ENCODE results near the gene TTC9B.

Gene TTC9B

DNA sequence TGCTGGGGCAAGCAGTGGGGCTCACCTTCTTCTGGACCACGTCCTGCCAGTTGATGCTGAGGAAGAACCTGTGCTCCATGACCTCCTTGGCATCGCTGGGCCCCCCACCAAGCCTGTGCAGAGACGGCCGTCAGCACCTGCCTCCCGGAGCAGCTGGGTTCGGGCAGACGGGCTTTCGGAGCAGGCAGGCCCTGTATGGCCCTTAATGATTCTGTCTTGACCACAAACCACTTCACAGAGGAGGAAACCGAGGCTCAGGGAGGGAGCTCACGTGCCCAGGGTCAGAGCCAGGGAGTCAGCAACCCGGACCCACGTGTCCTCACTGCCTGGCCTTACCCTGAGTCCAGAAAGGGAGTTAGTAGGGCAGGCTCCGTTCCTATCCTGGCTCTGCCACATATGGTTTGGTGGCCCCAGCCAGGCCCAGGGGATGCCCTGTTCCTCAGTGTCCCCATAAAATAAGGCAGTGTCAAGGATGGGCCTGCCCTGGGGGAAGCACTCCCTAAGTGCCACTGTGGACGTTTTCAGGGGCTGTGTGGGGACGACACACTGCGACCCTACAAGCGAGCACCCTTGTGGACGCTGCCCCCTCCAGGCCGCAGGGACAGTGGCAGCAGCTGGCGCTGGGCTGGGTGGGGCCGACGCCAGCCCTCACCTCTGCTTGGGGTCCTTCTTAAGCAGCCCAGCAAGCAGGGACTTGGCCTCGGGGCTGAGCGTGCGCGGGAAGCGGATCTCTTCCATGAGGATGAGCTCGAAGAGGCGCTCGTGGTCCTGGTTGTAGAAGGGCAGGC lies 17.2 kb upstream of the TTC9B start:
- Histone ChIP-seq H3K4me3 (replicated peaks; ENCODE audit: insufficient read depth, low read length) (no peak overlapping the region), H3K27me3 (ENCODE audit: insufficient read depth, poor library complexity, severe bottlenecking) (no peaks in the 10 kb centered on the region), H3K27ac (replicated peaks) (no peak overlapping the region)
- TF ChIP-seq, protein P1, sequence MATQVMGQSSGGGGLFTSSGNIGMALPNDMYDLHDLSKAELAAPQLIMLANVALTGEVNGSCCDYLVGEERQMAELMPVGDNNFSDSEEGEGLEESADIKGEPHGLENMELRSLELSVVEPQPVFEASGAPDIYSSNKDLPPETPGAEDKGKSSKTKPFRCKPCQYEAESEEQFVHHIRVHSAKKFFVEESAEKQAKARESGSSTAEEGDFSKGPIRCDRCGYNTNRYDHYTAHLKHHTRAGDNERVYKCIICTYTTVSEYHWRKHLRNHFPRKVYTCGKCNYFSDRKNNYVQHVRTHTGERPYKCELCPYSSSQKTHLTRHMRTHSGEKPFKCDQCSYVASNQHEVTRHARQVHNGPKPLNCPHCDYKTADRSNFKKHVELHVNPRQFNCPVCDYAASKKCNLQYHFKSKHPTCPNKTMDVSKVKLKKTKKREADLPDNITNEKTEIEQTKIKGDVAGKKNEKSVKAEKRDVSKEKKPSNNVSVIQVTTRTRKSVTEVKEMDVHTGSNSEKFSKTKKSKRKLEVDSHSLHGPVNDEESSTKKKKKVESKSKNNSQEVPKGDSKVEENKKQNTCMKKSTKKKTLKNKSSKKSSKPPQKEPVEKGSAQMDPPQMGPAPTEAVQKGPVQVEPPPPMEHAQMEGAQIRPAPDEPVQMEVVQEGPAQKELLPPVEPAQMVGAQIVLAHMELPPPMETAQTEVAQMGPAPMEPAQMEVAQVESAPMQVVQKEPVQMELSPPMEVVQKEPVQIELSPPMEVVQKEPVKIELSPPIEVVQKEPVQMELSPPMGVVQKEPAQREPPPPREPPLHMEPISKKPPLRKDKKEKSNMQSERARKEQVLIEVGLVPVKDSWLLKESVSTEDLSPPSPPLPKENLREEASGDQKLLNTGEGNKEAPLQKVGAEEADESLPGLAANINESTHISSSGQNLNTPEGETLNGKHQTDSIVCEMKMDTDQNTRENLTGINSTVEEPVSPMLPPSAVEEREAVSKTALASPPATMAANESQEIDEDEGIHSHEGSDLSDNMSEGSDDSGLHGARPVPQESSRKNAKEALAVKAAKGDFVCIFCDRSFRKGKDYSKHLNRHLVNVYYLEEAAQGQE (IDR thresholded peaks at IDR 0.05; ENCODE audit: insufficient replicate concordance, low read depth), result no peak
- TF ChIP-seq, protein P2, sequence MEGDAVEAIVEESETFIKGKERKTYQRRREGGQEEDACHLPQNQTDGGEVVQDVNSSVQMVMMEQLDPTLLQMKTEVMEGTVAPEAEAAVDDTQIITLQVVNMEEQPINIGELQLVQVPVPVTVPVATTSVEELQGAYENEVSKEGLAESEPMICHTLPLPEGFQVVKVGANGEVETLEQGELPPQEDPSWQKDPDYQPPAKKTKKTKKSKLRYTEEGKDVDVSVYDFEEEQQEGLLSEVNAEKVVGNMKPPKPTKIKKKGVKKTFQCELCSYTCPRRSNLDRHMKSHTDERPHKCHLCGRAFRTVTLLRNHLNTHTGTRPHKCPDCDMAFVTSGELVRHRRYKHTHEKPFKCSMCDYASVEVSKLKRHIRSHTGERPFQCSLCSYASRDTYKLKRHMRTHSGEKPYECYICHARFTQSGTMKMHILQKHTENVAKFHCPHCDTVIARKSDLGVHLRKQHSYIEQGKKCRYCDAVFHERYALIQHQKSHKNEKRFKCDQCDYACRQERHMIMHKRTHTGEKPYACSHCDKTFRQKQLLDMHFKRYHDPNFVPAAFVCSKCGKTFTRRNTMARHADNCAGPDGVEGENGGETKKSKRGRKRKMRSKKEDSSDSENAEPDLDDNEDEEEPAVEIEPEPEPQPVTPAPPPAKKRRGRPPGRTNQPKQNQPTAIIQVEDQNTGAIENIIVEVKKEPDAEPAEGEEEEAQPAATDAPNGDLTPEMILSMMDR (IDR thresholded peaks at IDR 0.05; ENCODE audit: insufficient read depth, low read length), result no peak
- TF ChIP-seq SPI1 (IDR thresholded peaks at IDR 0.05; ENCODE audit: borderline replicate concordance, low read depth) (no peak), GABPA (IDR thresholded peaks at IDR 0.05; ENCODE audit: low read depth) (no peak), POLR2AphosphoS5 (IDR thresholded peaks at IDR 0.05; ENCODE audit: low read depth) (no peak)
- DNase-seq (ENCODE audit: low read depth in 1 of 2, low spot score in 1 of 2), result no peak

DNA sequence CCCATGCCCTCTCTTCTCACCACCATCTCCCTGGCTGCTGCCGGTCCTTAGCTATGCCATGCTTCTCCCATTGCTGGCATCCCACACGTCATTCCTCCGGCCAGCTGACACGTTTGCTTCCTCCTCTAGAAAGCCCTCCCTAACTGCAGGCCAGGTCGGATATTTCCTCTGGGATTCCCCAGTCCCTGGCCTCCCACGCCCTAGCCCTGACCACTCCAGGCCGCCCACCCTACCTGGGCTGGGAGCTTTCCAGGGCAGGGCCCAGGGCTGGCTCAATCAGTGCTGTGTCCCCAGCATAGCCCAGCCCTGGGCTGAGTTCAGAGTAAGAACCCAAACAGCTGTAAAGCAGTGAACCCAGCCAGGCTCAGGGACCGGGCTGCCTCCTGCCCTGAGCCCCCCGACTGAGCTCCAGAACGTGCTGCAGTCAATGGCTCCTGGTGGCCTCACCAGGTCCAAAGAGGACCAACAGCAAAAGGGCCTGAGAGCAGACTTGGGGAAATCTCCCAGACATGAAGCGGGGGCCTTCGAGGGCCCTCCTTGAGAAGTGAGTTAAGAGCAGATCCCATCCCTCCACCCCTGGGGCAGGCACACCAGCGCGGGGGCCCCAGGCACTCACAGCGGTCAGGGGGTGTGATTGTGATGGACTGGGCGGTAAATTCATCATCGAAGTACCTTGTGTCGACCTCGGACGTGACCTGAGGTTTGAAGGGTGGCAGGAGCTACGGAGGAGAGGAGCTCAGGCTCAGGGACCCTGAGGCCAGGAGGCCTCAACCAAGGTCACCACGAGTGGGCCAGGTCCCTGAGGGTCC lies 16.4 kb upstream of the TTC9B start:
- H3K27ac ChIP-seq (replicated peaks), result no peak overlapping the region
- TF ChIP-seq GABPA (IDR thresholded peaks at IDR 0.05; ENCODE audit: low read depth) (no peak), SPI1 (IDR thresholded peaks at IDR 0.05; ENCODE audit: borderline replicate concordance, low read depth) (no peak), POLR2AphosphoS5 (IDR thresholded peaks at IDR 0.05; ENCODE audit: low read depth) (no peak)
- TF ChIP-seq, protein P2 (IDR thresholded peaks at IDR 0.05; ENCODE audit: insufficient read depth, low read length), result no peak
- TF ChIP-seq, protein P1 (IDR thresholded peaks at IDR 0.05; ENCODE audit: insufficient replicate concordance, low read depth), result no peak
- H3K4me3 ChIP-seq (replicated peaks; ENCODE audit: insufficient read depth, low read length), result no peak overlapping the region
- no peak for DNase-seq (ENCODE audit: low read depth in 1 of 2, low spot score in 1 of 2)
- H3K27me3 ChIP-seq (ENCODE audit: insufficient read depth, poor library complexity, severe bottlenecking), result no peaks in the 10 kb centered on the region

DNA sequence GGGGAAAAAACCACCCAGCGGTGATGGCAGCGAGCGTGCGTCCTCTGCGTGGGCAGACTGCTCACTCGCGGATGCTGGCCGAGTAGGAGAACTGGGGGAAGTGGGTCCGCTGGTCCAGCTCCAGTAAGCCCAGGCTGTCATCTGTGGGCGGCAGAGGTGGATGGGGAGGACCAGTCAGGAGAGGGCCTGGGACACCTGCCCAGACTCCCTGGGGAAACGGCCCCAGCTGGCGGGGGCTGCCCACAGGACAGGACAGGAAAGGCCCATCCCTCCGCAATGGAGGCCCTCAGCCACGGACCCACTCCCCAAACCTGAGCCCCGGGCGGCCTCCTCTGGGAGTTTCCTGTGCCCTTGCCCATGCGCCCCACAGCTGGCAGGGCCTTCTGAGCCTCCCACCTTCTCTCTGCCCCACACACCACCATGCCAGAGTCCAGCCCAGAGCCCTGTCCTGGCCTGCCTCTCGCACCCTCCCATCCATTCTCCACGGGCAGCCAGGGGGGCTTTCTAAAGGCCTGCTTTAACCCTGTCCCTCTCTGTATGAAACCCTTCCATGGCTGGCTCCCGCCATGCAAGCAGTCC lies 15.7 kb upstream of the TTC9B start:
- H3K4me3 ChIP-seq (replicated peaks; ENCODE audit: insufficient read depth, low read length), result no peak overlapping the region
- no peak for DNase-seq (ENCODE audit: low read depth in 1 of 2, low spot score in 1 of 2)
- no peaks in the 10 kb centered on the region for H3K27me3 ChIP-seq (ENCODE audit: insufficient read depth, poor library complexity, severe bottlenecking)
- TF ChIP-seq POLR2AphosphoS5 (IDR thresholded peaks at IDR 0.05; ENCODE audit: low read depth) (no peak), SPI1 (IDR thresholded peaks at IDR 0.05; ENCODE audit: borderline replicate concordance, low read depth) (no peak), GABPA (IDR thresholded peaks at IDR 0.05; ENCODE audit: low read depth) (no peak)
- TF ChIP-seq, protein P2 (IDR thresholded peaks at IDR 0.05; ENCODE audit: insufficient read depth, low read length), result no peak
- TF ChIP-seq, protein P1 (IDR thresholded peaks at IDR 0.05; ENCODE audit: insufficient replicate concordance, low read depth), result no peak
- H3K27ac ChIP-seq (replicated peaks), result no peak overlapping the region
